Neural progenitor cell (in vitro differentiated cells): ENCODE results near the gene CFAP58. TPM values are rescaled to one million over a fixed set of nuclear protein-coding genes. Genes with fewer than 3 reads are reported as not detected.

ENCODE experiments used
- DNase-seq: peaks from one replicate; pipeline ENCODE4 v3.0.0-alpha.2; 2016; ENCODE audit warnings: low spot score
- H2AFZ ChIP-seq: fragments of 200-600 bp; sonication (generic); replicated peaks from 2 replicates; pipeline ENCODE4 v1.6.1; 2016; ENCODE audit warnings: antibody characterized with exemption
- H3F3A ChIP-seq: fragments of 200-600 bp; sonication (generic); 2 replicates; pipeline ENCODE4 v1.6.1; 2016; ENCODE audit warnings: antibody characterized with exemption, low read depth
- H3K27ac ChIP-seq: fragments of 200-600 bp; sonication (generic); 2 replicates; pipeline ENCODE4 v1.5.1; 2016; ENCODE audit warnings: mild to moderate bottlenecking
- H3K27me3 ChIP-seq: fragments of 200-600 bp; sonication (generic); 2 replicates; pipeline ENCODE4 v1.6.1; 2016; ENCODE audit warnings: mild to moderate bottlenecking, moderate library complexity
- H3K36me3 ChIP-seq: fragments of 200-600 bp; sonication (generic); 2 replicates; pipeline ENCODE4 v1.5.1; 2016
- H3K4me1 ChIP-seq: fragments of 200-600 bp; sonication (generic); 2 replicates; pipeline ENCODE4 v1.6.1; 2016; ENCODE audit warnings: mixed run types
- H3K4me2 ChIP-seq: fragments of 200-600 bp; sonication (generic); 2 replicates; pipeline ENCODE4 v1.6.1; 2016
- H3K4me3 ChIP-seq: fragments of 200-600 bp; sonication (generic); 2 replicates; pipeline ENCODE4 v1.5.1; 2016
- H3K79me2 ChIP-seq: fragments of 200-600 bp; sonication (generic); 2 replicates; pipeline ENCODE4 v1.6.1; 2016; ENCODE audit warnings: low read depth
- H3K9ac ChIP-seq: fragments of 200-600 bp; sonication (generic); 2 replicates; pipeline ENCODE4 v1.6.1; 2016
- H3K9me3 ChIP-seq: fragments of 200-600 bp; sonication (generic); 2 replicates; pipeline ENCODE4 v1.5.1; 2016; ENCODE audit warnings: low read depth
- H4K20me1 ChIP-seq: fragments of 200-600 bp; sonication (generic); 2 replicates; pipeline ENCODE4 v1.6.1; 2016; ENCODE audit warnings: low read depth
- H3K27ac Mint-ChIP-seq: 3 replicates; pipeline ENCODE4 v1.8.0; 2021; ENCODE audit warnings: mixed read lengths
- H3K27me3 Mint-ChIP-seq: 2 replicates; pipeline ENCODE4 v1.8.0; 2022; ENCODE audit warnings: low read depth, mild to moderate bottlenecking, inconsistent platforms, moderate library complexity, mixed read lengths; ENCODE audit not compliant: insufficient read depth
- H3K36me3 Mint-ChIP-seq: 3 replicates; pipeline ENCODE4 v1.8.0; 2021; ENCODE audit warnings: mixed read lengths
- H3K4me1 Mint-ChIP-seq: 3 replicates; pipeline ENCODE4 v1.8.0; 2021; ENCODE audit warnings: mixed read lengths
- H3K4me3 Mint-ChIP-seq: 3 replicates; pipeline ENCODE4 v1.8.0; 2021; ENCODE audit warnings: mild to moderate bottlenecking, moderate library complexity, mixed read lengths
- H3K9me3 Mint-ChIP-seq: 3 replicates; pipeline ENCODE4 v1.8.0; 2020; ENCODE audit warnings: mixed read lengths
- CTCF ChIP-seq: fragments of 200-600 bp; sonication (generic); IDR thresholded peaks from 2 replicates; pipeline ENCODE4 v1.5.1; 2017; ENCODE audit warnings: antibody characterized with exemption, mild to moderate bottlenecking
- EZH2 ChIP-seq: fragments of 200-600 bp; sonication (generic); IDR thresholded peaks from 2 replicates; pipeline ENCODE4 v1.6.1; 2017; ENCODE audit warnings: antibody characterized with exemption, mild to moderate bottlenecking, moderate library complexity
- EZH2phosphoT487 ChIP-seq: fragments of 200-600 bp; sonication (generic); IDR thresholded peaks from 2 replicates; pipeline ENCODE4 v1.6.1; 2017; ENCODE audit warnings: antibody characterized with exemption
- total RNA-seq: library from RNA; depleted of rRNA; stranded (reverse); fragments of >200 nt; gene quantifications from 2 replicates; pipeline ENCODE4 v1.2.3, GENCODE V29; 2015; ENCODE audit warnings: low replicate concordance

The CFAP58 gene, protein sequence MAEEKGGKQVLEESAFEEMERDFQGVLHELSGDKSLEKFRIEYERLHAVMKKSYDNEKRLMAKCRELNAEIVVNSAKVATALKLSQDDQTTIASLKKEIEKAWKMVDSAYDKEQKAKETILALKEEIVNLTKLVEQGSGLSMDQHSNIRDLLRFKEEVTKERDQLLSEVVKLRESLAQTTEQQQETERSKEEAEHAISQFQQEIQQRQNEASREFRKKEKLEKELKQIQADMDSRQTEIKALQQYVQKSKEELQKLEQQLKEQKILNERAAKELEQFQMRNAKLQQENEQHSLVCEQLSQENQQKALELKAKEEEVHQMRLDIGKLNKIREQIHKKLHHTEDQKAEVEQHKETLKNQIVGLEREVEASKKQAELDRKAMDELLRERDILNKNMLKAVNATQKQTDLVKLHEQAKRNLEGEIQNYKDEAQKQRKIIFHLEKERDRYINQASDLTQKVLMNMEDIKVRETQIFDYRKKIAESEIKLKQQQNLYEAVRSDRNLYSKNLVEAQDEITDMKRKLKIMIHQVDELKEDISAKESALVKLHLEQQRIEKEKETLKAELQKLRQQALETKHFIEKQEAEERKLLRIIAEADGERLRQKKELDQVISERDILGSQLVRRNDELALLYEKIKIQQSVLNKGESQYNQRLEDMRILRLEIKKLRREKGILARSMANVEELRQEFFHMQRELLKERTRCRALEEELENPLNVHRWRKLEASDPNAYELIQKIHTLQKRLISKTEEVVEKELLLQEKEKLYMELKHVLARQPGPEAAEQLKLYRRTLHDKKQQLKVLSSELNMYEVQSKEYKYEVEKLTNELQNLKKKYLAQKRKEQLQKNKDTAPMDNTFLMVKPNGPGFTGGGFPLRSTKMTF
- total RNA-seq: 0.53 and 1.7 TPM in 2 replicates

GRCh38 chr10:104353325-104354048 is at the start of gene CFAP58:
CFAP58 (plus strand) TSS chr10:104353833; CDS start chr10:104353898, 65 bp downstream.
- H3K4me3 Mint-ChIP-seq: peak within 1 kb of the TSS; percentile 64
- Histone ChIP-seq H3K27ac (no peak within 1 kb of the TSS), H4K20me1 (no peaks in the 10 kb centered on the region), H3K9me3 (no peaks in the 10 kb centered on the region), H3K79me2 (no peaks in the 10 kb centered on the region), H3K4me3 (peak within 1 kb of the TSS; percentile 34), H3K36me3 (no peaks in the 10 kb centered on the region), H3K9ac (no peak within 1 kb of the TSS), H3K4me1 (no peaks in the 10 kb centered on the region), H3K4me2 (peak within 1 kb of the TSS; percentile 74), H3F3A (no peaks in the 10 kb centered on the region), H2AFZ (peak within 1 kb of the TSS; percentile 83), H3K27me3 (peaks cover 42% of the 10 kb centered on the region)
- peaks cover 2% of the 10 kb centered on the region for H3K27me3 Mint-ChIP-seq
- H3K27ac Mint-ChIP-seq: no peak within 1 kb of the TSS
- H3K9me3 Mint-ChIP-seq: no peaks in the 10 kb centered on the region
- no peaks in the 10 kb centered on the region for H3K4me1 Mint-ChIP-seq
- H3K36me3 Mint-ChIP-seq: no peaks in the 10 kb centered on the region
- peak; percentile 96 for DNase-seq
- TF ChIP-seq EZH2phosphoT487 (no peak), CTCF (peak; percentile 74)

DNA sequence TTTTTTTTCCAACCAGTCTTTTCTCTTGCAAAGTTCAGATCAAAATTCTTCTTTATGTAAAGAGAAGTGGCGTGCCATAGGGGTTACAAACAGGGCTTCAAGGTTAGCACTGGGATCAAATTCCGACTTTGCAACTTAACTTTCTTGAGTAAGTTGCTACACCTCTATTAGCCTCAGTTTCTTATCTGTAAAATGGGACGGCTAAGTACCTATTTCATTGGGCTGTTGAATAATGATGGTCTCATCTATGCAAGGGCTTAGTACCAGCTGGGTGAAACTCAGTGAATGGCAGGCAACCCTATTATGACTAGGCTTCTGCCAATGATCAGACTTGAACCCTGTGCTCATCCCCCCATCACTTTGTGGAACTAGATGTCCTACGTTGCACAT is 49.3 kb upstream of the CFAP58 start:
- Mint-ChIP-seq H3K27ac (no peak overlapping the region), H3K27me3 (peaks cover 2% of the 10 kb centered on the region), H3K36me3 (peaks cover 8% of the 10 kb centered on the region), H3K9me3 (peaks cover 16% of the 10 kb centered on the region), H3K4me1 (peaks cover 53% of the 10 kb centered on the region), H3K4me3 (no peak overlapping the region)
- no peak overlapping the region for H2AFZ ChIP-seq
- no peak overlapping the region for H3K4me3 ChIP-seq
- H3K27me3 ChIP-seq: no peaks in the 10 kb centered on the region
- no peaks in the 10 kb centered on the region for H3K36me3 ChIP-seq
- TF ChIP-seq CTCF (no peak), EZH2phosphoT487 (no peak), EZH2 (no peak)
- H3K9ac ChIP-seq: no peak overlapping the region
- no peaks in the 10 kb centered on the region for H3F3A ChIP-seq
- no peak for DNase-seq
- no peaks in the 10 kb centered on the region for H4K20me1 ChIP-seq
- H3K4me1 ChIP-seq: peaks cover 10% of the 10 kb centered on the region
- no peak overlapping the region for H3K4me2 ChIP-seq
- no peak overlapping the region for H3K27ac ChIP-seq
- no peaks in the 10 kb centered on the region for H3K79me2 ChIP-seq
- H3K9me3 ChIP-seq: no peaks in the 10 kb centered on the region

DNA sequence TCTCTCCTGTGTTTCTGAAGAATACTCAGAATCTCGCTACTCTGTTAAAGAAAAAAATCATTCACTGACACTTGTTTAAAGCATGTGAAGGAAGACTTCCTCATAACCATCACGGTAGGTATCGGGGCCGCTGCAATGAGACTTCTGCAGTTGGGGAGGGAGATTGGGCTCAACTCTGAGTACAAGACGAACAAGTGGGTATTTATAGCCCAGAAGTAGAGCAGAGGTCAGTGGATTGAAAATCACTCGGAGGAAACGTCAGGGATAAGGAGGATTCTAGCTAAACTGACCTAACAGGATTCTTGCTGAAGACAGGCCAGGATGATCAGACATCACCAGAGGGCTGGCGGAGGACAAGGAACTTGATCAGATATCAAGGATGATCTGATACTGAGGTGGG is 48.7 kb upstream of the CFAP58 start:
- Histone ChIP-seq H3F3A (no peaks in the 10 kb centered on the region), H3K4me2 (no peak overlapping the region), H3K9me3 (no peaks in the 10 kb centered on the region), H3K4me1 (peaks cover 10% of the 10 kb centered on the region), H3K9ac (no peak overlapping the region), H2AFZ (no peak overlapping the region), H3K79me2 (no peaks in the 10 kb centered on the region), H3K4me3 (no peak overlapping the region), H3K36me3 (no peaks in the 10 kb centered on the region), H4K20me1 (no peaks in the 10 kb centered on the region), H3K27ac (no peak overlapping the region), H3K27me3 (no peaks in the 10 kb centered on the region)
- Mint-ChIP-seq H3K9me3 (peaks cover 16% of the 10 kb centered on the region), H3K27me3 (peaks cover 2% of the 10 kb centered on the region), H3K27ac (no peak overlapping the region), H3K4me1 (peaks cover 51% of the 10 kb centered on the region), H3K4me3 (no peak overlapping the region), H3K36me3 (peaks cover 12% of the 10 kb centered on the region)
- DNase-seq: no peak
- TF ChIP-seq EZH2phosphoT487 (no peak), CTCF (no peak), EZH2 (no peak)
